Keratinocyte (primary cell): ENCODE measurements around the gene MTERF2.

ENCODE experiments used
- CTCF ChIP-seq, 3 experiments: IDR thresholded peaks in 1 of 3; conservative IDR thresholded peaks in 1 of 3; optimal IDR thresholded peaks in 1 of 3; 2 replicates in 2 of 3; 3 replicates in 1 of 3; pipeline versions ENCODE3 to v1.5.1; 2011; ENCODE audit warnings: low read length in 3 of 3, mild to moderate bottlenecking in 3 of 3, moderate library complexity in 2 of 3, control low read depth in 1 of 3, inconsistent platforms in 1 of 3; ENCODE audit not compliant: insufficient read depth in 2 of 3; ENCODE audit errors: extremely low read depth in 1 of 3
- EZH2 ChIP-seq: IDR thresholded peaks from one replicate; pipeline ENCODE4 v1.6.1; 2012; ENCODE audit warnings: inconsistent platforms, mild to moderate bottlenecking, low read length, moderate library complexity

GRCh38 chr12:106997916-106998315, 11.0 kb upstream of the MTERF2 start:
- TF ChIP-seq CTCF (optimal IDR thresholded peaks at IDR 0.05 in 1 of 3, IDR thresholded peaks at IDR 0.05 in 1 of 3, conservative IDR thresholded peaks at IDR 0.05 in 1 of 3; ENCODE audit: extremely low read depth in 1 of 3, insufficient read depth in 2 of 3, low read length in 3 of 3) (no peak), EZH2 (no peak)
